ENCODE data around the gene STEAP1B.
A peak's percentile ranks its signal among the peaks of the same experiment; 100 is the strongest.
"Not testable (repeated sequence)": the region's sequence is repeated elsewhere in the genome, so short reads cannot be mapped to it uniquely, and the experiment has no call there.

STEAP1B gene

DNA sequence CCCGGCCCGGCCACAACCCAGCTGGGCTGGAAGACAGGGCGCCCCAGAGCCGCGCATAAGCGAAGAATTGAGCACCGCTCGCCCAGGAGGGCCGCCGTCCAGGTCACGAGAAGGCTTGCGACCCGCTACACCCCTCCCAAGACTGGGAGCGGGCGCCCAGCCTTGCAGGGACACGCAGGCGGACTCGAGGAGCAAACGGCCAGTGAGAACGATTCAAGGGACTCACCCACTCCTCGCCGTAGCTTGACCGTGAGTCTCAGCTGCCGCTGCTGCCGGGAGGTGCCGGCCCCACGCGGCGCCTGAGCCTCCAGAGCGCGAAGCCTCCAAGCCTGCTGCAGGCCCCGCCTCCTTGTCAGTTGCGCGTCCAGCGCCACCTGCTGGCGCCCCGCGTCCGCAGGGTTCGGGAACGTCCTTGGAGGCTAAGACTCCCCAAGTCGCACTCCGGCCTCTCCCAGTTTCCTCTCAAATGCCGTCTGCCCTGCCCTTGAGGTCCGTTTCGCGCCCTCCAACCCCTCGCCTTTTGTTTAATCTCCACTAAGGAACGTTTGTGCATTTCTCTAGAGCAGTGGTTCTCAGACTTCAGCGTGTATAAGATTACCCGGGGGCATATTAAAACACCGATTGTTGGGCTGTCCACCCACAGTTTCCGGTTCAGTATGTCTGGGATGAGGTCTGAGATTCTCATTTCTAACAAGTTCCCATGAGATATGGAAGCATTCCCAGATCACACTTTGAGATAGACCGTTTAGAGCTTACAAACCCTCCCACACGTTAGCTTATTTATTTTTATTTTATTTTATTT, at the start of gene STEAP1B:
Gene STEAP1B (minus strand): TSS at position 301 of the 802 bp plus-strand sequence. CDS start 5,333 bp downstream, outside the sequence.
- DNase-seq (ENCODE audit: low read depth, low spot score), result peak; percentile 68

GRCh38 chr7:22549051-22549450, 49.1 kb upstream of the STEAP1B start:
- peak; percentile 64 for DNase-seq (ENCODE audit: low read depth, low spot score)

- DNase-seq (ENCODE audit: low read depth, low spot score), result no peak
Measured at GRCh38 chr7:22548313-22548712, 48.3 kb upstream of the STEAP1B start.

DNA sequence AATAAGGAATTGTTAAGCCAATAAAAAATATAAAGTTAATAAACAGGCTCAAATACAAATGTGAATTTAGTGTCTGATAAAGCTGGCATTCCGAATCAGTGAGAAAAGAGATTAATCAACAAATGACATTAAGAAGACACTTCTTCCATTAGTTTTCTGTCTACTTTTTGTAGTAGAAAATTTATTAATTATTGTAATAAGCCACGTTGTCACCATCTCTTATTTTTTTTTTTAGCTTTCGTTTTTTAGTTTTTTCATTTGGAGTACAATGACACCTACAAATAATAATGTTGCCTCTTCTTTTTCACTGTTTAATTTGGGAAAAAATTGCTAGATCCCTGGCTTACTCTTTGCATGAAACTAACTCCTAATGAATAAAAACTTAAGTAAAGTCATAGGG, 46.8 kb upstream of the STEAP1B start:
- DNase-seq (ENCODE audit: low read depth, low spot score), result no peak

DNA sequence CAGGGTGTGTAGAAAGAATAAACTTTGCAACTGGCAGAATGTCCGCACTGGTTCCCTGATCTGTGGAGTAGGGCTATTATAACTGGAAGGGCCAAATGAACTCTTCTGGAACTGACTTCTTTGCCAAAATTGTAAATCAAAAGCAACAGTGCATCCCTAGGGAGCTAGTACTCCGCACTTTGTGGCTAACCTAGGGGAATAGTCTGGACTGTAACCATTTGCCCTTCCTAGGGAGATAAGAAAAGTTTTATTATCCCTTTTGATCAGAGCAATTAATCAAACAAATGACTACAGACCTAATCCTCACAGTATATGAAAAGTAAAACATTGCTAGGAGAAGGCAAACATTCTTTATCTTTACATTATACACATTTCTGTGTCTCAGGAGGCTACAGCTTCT, 45.5 kb upstream of the STEAP1B start:
- no peak for DNase-seq (ENCODE audit: low read depth, low spot score)

DNA sequence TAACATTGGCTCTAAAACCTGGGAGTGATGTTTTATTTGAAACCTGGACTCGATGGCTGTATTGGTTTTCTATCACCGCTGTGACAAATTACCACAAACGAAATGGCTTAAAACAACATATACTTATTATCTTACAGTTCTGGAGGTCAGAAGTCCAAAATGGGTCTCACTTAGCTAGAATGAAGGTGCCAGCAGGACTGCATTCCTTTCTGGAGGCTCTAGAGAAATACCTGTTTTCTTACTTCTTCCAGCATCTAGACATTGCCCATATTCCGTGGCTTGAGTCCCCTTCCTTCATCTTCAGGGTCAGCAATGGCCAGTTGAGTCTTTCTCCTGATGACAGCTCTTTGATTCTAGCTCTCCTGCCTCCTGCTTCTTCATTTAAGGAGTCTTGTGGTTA, 44.3 kb upstream of the STEAP1B start:
- DNase-seq (ENCODE audit: low read depth, low spot score), result no peak

DNA sequence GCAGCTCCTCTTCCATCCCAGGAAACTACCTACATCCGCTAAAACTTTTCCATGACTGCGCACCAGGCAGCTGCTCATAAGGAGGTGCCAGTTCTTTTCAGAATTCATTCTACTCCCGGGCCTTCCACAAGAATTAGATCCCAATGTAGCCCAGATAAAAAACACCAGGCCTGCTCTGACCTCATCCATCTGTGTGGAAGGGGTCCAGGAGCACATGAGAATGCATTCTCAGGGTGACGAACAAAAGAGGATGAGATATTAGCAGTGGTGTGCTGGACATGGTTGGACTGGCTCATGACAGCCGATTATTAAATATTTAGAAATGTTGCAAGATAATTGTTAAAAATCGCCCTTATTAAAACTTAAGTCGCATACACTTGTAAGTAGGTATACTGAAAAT, 43.2 kb upstream of the STEAP1B start:
- DNase-seq (ENCODE audit: low read depth, low spot score), result no peak

DNA sequence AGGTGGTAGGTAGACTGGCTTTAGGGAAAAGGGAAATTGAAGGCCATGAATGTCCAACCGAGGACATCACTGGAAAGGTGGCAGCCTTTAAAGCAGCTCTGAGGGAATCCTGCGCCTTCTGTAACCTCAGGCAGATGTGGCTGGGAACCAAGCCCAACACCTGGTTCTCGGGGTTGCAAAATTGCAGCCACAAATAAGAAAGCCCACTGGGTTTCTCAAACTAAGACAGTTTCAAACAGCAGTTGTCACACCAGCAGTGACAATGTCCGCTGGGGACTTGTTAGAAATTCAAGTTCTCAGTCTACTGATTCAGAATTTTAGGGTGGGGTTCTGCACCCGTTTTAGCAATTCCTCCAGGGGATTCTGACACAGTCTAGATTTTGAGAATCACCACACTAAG, 42.7 kb upstream of the STEAP1B start:
- no peak for DNase-seq (ENCODE audit: low read depth, low spot score)

DNA sequence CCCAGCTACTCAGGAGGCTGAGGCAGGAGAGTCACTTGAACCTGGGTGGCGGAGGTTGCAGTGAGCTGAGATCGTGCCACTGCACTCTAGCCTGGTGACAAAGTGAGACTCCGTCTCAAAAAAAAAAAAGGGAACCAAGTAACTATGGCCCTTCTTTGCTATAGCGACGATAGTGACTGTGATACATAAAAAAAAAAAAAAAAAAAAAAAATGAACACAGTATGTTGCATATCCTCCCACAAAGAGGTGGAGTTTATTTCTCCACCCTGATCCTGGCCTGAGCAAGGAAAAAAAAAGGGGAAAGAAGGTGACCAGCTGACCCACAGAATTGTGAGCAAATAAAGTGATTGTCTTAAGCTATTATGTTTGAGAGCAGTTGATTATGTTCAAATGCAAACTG, 42.3 kb upstream of the STEAP1B start:
- no peak for DNase-seq (ENCODE audit: low read depth, low spot score)

DNA sequence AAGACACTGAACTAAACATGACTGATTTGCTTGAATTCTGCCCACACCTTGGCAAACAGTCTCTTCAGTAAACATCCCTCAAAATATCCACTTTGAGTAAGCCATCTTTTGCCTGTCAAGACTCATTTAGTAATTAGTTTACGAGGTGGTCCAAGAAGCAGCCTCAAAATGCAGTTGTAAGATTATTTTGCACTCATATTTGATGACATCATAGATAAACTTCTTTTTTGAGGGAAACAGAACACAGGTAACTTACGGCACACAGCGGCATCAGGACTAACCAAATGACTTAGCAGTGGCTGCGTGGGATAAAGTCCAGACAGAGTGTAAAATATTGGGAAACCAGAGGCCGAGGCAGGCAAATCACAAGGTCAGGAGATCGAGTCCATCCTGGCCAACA, 41.8 kb upstream of the STEAP1B start:
- DNase-seq (ENCODE audit: low read depth, low spot score), result no peak

DNA sequence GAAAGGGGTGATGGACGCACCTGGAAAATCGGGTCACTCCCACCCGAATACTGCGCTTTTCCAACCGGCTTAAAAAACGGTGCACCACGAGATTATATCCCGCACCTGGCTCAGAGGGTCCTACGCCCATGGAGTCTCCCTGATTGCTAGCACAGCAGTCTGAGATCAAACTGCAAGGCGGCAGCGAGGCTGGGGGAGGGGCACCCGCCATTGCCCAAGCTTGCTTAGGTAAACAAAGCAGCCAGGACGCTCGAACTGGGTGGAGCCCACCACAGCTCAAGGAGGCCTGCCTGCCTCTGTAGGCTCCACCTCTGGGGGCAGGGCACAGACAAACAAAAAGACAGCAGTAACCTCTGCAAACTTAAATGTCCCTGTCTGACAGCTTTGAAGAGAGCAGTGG, 28.5 kb upstream of the STEAP1B start:
- not testable (repeated sequence) for DNase-seq (ENCODE audit: low read depth, low spot score)

- not testable (repeated sequence) for DNase-seq (ENCODE audit: low read depth, low spot score)
Measured at GRCh38 chr7:22524353-22524947, 24.5 kb upstream of the STEAP1B start.

DNA sequence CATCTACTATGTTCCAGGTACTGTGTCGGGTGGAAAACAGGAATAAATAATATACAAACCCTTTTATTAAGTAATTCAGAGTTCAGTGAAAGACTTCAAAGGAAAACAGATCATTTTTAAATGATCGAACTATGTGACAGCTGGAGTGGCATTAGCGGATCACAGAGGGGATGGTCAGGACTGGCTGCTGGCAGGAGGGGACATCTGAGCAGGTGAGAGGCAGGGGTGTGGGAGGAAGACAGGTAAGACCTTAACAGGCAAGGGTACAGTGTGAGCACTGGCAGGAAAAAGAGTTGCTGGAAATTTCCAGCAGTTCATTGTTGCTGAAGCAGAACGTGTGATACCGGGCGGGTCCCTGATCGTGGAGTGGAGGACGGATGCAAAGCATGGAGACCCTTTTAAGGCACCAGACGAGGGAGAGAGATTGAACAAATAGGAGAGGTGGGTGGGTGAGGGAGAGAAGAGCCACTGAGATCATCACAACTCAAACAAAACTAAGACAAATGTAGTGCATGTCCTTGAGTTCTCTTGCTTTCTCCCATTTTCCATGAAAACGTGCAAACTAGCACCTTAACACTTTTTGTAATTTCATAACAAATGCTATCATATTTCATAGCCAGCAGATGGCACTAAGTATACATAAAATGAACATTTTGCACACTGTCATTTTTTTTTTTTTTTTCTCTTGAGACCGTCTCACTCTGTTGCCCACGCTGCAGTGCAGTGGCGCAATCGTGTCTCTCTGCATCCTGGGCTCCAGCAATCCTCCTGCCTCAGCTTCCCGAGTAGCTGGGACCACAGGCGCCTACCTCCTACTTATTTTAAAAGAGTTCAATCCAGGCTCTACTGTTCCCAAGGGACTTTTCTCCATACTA, 23.7 kb upstream of the STEAP1B start:
- DNase-seq (ENCODE audit: low read depth, low spot score), result not testable (repeated sequence)

- DNase-seq (ENCODE audit: low read depth, low spot score), result not testable (repeated sequence)
Measured at GRCh38 chr7:22519560-22519959, 19.6 kb upstream of the STEAP1B start.

GRCh38 chr7:22516950-22517349, 17.0 kb upstream of the STEAP1B start:
- DNase-seq (ENCODE audit: low read depth, low spot score), result not testable (repeated sequence)

- DNase-seq (ENCODE audit: low read depth, low spot score), result not testable (repeated sequence)
Measured at GRCh38 chr7:22514963-22515362, 15.0 kb upstream of the STEAP1B start.

DNA sequence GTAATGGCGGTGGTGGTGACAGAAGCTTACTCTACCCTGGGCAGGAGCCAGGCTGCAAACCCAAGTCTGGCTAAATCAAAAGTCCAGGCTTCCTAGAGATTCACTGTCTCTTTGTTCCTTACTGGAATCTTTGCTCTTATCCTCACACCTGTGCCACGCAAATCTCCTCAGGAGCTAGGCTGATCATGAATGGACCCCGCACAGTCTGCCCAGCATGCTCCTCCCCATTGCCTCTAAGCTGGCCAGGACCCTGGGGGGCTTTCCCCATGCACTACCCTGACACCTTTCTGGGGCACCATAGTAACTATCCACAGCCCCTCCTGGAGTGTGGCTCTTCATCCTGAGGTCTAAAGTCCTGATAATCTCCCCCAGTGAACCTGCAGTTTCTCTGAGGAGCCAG, 7.3 kb upstream of the STEAP1B start:
- not testable (repeated sequence) for DNase-seq (ENCODE audit: low read depth, low spot score)

GRCh38 chr7:22506316-22507020, 6.5 kb upstream of the STEAP1B start:
- DNase-seq (ENCODE audit: low read depth, low spot score), result not testable (repeated sequence)

- not testable (repeated sequence) for DNase-seq (ENCODE audit: low read depth, low spot score)
Measured at GRCh38 chr7:22504519-22504918, 4.5 kb upstream of the STEAP1B start.

DNA sequence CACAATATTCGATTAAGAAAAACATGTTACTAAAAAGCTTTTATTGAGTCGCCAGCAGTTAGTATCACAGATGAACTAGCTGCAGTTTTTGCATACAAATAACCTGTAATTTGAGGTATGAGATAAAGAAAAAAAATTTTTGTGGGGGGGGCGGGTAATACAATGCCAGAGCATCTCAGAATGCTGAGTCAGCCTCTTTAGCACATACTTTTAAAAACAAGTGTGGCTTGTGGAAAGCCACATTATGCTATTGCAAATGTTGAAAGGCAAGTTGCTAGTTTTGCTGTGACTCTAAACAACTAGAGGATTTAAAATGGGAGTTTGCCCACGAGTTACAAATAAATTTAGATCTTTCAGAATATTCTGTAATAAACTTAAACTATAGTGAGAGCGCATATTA, 2.1 kb upstream of the STEAP1B start:
- not testable (repeated sequence) for DNase-seq (ENCODE audit: low read depth, low spot score)

- not testable (repeated sequence) for DNase-seq (ENCODE audit: low read depth, low spot score)
Measured at GRCh38 chr7:22501336-22501735, 1.3 kb upstream of the STEAP1B start.

GRCh38 chr7:22499044-22499443, 944 bp downstream of the STEAP1B start:
- no peak for DNase-seq (ENCODE audit: low read depth, low spot score)

Measured in iPS DF 19.7 (cell line).